HEK293 (cell line): ENCODE measurements around the gene KIF26B.

ENCODE experiments used
- CTCF ChIA-PET: fragments of 350-600 bp; formaldehyde crosslinking; extraction: SDS; loops from one replicate; lab custom pipeline; 2021; ENCODE audit warnings: antibody characterized with exemption; lab: Yijun Ruan, JAX
- POLR2A ChIA-PET: fragments of 300-600 bp; formaldehyde crosslinking; extraction: SDS; loops from one replicate; lab custom pipeline; 2020; ENCODE audit warnings: antibody characterized with exemption, inconsistent platforms; lab: Yijun Ruan, JAX
- H3K27ac ChIP-seq: fragments of 200-500 bp; sonication (Bioruptor generic); 2 replicates; pipeline ENCODE4 v1.5.1; 2014; ENCODE audit warnings: low read depth, low read length, control low read depth, inconsistent platforms; ENCODE audit errors: extremely low read depth
- H3K36me3 ChIP-seq, 2 experiments: fragments of 200-500 bp in 1 of 2; sonication (Bioruptor generic) in 1 of 2; 1 replicate in 1 of 2; 2 replicates in 1 of 2; pipeline ENCODE4 v1.5.1; 2014 to 2017; ENCODE audit warnings: inconsistent platforms in 2 of 2, low read length in 2 of 2; ENCODE audit not compliant: control insufficient read depth in 2 of 2, insufficient read depth in 1 of 2
- H3K4me1 ChIP-seq: fragments of 200-500 bp; sonication (Bioruptor generic); 2 replicates; pipeline ENCODE4 v1.5.1; 2014; ENCODE audit warnings: mild to moderate bottlenecking, low read length, inconsistent platforms; ENCODE audit not compliant: control insufficient read depth, insufficient read depth
- H3K4me3 ChIP-seq: 2 replicates; pipeline ENCODE4 v1.5.1; 2011; ENCODE audit warnings: low read depth, mild to moderate bottlenecking, control low read depth, low read length, moderate library complexity
- H3K9me3 ChIP-seq: fragments of 200-500 bp; sonication (Bioruptor generic); 2 replicates; pipeline ENCODE4 v1.5.1; 2014; ENCODE audit warnings: low read depth, low read length, inconsistent platforms; ENCODE audit not compliant: control insufficient read depth, insufficient read depth
- FEZF1 ChIP-seq: fragments of 450-650 bp; formaldehyde crosslinking; IDR thresholded peaks from 2 replicates; pipeline ENCODE4 v1.5.1; 2016; ENCODE audit warnings: missing biosample characterization, missing genetic modification characterization
- HOXD13 ChIP-seq: sonication (generic); formaldehyde crosslinking; IDR thresholded peaks from 2 replicates; pipeline ENCODE4 v1.8.0; 2022; ENCODE audit warnings: missing genetic modification reagents, borderline replicate concordance
- KLF1 ChIP-seq: fragments of 450-650 bp; formaldehyde crosslinking; IDR thresholded peaks from 2 replicates; pipeline ENCODE4 v1.5.1; 2016; ENCODE audit warnings: missing biosample characterization, missing genetic modification characterization
- KLF16 ChIP-seq: fragments of 450-650 bp; formaldehyde crosslinking; IDR thresholded peaks from 2 replicates; pipeline ENCODE4 v1.5.1; 2017; ENCODE audit warnings: missing biosample characterization, missing genetic modification characterization
- REPIN1 ChIP-seq: fragments of 450-650 bp; formaldehyde crosslinking; IDR thresholded peaks from 2 replicates; pipeline ENCODE4 v1.5.1; 2017; ENCODE audit warnings: missing biosample characterization, missing genetic modification characterization, low read depth
- YY1 ChIP-seq: fragments of 450-650 bp; formaldehyde crosslinking; IDR thresholded peaks from 2 replicates; pipeline ENCODE4 v1.5.1; 2018; ENCODE audit warnings: missing biosample characterization, missing genetic modification characterization
- ZIC2 ChIP-seq: fragments of 450-650 bp; formaldehyde crosslinking; IDR thresholded peaks from 2 replicates; pipeline ENCODE4 v1.5.1; 2016; ENCODE audit warnings: missing biosample characterization, missing genetic modification characterization
- ZNF138 ChIP-seq: fragments of 450-650 bp; formaldehyde crosslinking; IDR thresholded peaks from 2 replicates; pipeline ENCODE4 v1.5.1; 2016; ENCODE audit warnings: missing biosample characterization, missing genetic modification characterization, borderline replicate concordance
- ZNF140 ChIP-seq: fragments of 450-650 bp; formaldehyde crosslinking; IDR thresholded peaks from 2 replicates; pipeline ENCODE4 v1.5.1; 2016; ENCODE audit warnings: missing biosample characterization, missing genetic modification characterization
- ZNF148 ChIP-seq: fragments of 450-650 bp; formaldehyde crosslinking; IDR thresholded peaks from 2 replicates; pipeline ENCODE4 v1.5.0; 2017; ENCODE audit warnings: missing biosample characterization, missing genetic modification characterization, borderline replicate concordance
- ZNF2 ChIP-seq: fragments of 450-650 bp; formaldehyde crosslinking; IDR thresholded peaks from 2 replicates; pipeline ENCODE4 v1.5.1; 2016; ENCODE audit warnings: missing biosample characterization, missing genetic modification characterization
- ZNF211 ChIP-seq: fragments of 450-650 bp; formaldehyde crosslinking; IDR thresholded peaks from 2 replicates; pipeline ENCODE4 v1.5.1; 2016; ENCODE audit warnings: low read depth, missing biosample characterization, missing genetic modification characterization
- ZNF239 ChIP-seq: fragments of 450-650 bp; formaldehyde crosslinking; IDR thresholded peaks from 2 replicates; pipeline ENCODE4 v1.5.1; 2016; ENCODE audit warnings: missing biosample characterization, missing genetic modification characterization
- ZNF266 ChIP-seq: fragments of 450-650 bp; formaldehyde crosslinking; IDR thresholded peaks from 2 replicates; pipeline ENCODE4 v1.5.1; 2016; ENCODE audit warnings: missing biosample characterization, missing genetic modification characterization, low read depth
- ZNF324 ChIP-seq: fragments of 450-650 bp; formaldehyde crosslinking; IDR thresholded peaks from 2 replicates; pipeline ENCODE4 v1.5.1; 2016; ENCODE audit warnings: missing biosample characterization, missing genetic modification characterization
- ZNF544 ChIP-seq: fragments of 450-650 bp; formaldehyde crosslinking; IDR thresholded peaks from 2 replicates; pipeline ENCODE4 v1.5.0; 2017; ENCODE audit warnings: missing biosample characterization, missing genetic modification characterization
- ZNF548 ChIP-seq: fragments of 450-650 bp; formaldehyde crosslinking; IDR thresholded peaks from 2 replicates; pipeline ENCODE4 v1.5.1; 2016; ENCODE audit warnings: missing biosample characterization, missing genetic modification characterization
- ZNF571 ChIP-seq: fragments of 450-650 bp; formaldehyde crosslinking; IDR thresholded peaks from 2 replicates; pipeline ENCODE4 v1.5.0; 2017; ENCODE audit warnings: missing biosample characterization, missing genetic modification characterization
- ZNF654 ChIP-seq: fragments of 450-650 bp; formaldehyde crosslinking; IDR thresholded peaks from 2 replicates; pipeline ENCODE4 v1.5.1; 2016; ENCODE audit warnings: low read depth, missing biosample characterization, missing genetic modification characterization
- ZNF704 ChIP-seq: fragments of 450-650 bp; formaldehyde crosslinking; IDR thresholded peaks from 2 replicates; pipeline ENCODE4 v1.5.1; 2016; ENCODE audit warnings: missing biosample characterization, missing genetic modification characterization
- ZNF747 ChIP-seq: fragments of 450-650 bp; formaldehyde crosslinking; IDR thresholded peaks from 2 replicates; pipeline ENCODE4 v1.5.1; 2016; ENCODE audit warnings: missing biosample characterization, missing genetic modification characterization
- ZNF777 ChIP-seq: fragments of 450-650 bp; formaldehyde crosslinking; IDR thresholded peaks from 2 replicates; pipeline ENCODE4 v1.5.1; 2017; ENCODE audit warnings: missing biosample characterization, missing genetic modification characterization, borderline replicate concordance
- ZNF830 ChIP-seq: fragments of 450-650 bp; IDR thresholded peaks from 2 replicates; pipeline ENCODE4 v1.5.0; 2018; ENCODE audit warnings: missing biosample characterization, missing genetic modification characterization, low read depth, mild to moderate bottlenecking, moderate library complexity
- TF ChIP-seq, protein P1 (sequence below): fragments of 450-650 bp; formaldehyde crosslinking; conservative IDR thresholded peaks from 2 replicates; pipeline ENCODE4 v1.5.1; 2016; ENCODE audit warnings: low read depth, missing biosample characterization, missing genetic modification characterization

Gene KIF26B

DNA sequence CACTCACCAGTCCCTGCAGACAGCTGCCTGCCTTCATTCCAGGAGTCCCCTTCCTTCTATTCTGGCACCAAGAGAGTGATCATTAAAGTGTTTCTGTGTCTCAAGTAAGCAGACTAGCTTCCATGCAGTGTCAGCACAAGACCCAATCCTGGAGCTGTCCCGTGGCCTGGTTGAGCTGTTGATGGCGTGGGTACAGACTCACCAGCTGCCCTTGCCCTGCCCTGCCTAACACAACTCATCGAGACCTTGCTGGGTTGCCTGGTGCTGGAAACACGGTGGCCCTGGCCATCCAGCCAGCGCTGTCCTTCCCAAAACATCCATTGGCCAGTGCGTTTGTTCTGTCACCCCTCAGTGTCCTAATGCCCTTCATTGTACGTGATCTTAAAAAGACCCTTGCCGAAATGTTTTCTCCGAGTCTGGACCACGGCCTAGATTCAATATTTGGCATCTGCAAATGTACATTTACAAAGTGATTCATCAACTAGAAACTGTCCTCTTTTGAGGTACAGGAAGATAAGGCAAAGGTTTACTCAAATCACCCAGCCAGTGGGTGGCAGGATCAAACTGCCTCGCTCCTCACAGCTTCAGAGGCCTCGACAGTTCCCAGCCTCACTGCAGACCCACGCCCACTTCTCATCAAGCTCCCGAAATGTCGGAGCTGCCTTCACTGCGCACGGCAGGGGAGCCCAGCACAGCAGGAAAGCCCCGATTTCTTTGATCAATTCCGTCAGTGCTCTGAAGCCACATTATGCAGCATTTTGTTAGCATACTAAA, 494.2 kb downstream of the KIF26B start (continued):
- TF ChIP-seq ZNF830: no peak

DNA sequence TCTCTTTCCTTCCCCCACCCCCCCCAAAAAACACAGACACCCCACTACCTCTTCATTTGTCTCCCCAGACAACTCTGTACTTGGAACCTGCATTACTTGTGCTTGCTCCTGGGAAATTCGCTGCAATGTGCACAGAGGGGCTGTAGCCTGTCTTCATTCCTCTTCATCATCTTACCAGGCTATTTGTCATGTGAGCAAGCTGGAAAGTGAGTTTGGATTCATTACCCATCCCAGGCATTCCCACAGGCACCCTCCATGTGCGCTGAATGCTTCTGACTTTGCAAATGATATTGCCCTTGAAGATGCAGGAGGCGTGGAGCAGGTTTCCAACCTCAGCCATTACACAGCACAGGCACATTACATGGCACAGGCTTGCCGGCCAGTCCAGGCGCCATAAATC, 494.9 kb downstream of the KIF26B start:
- CTCF ChIA-PET: no interaction called here
- H3K27ac ChIP-seq: no peak overlapping the region
- POLR2A ChIA-PET: no interaction called here

GRCh38 chr1:245650441-245650960, 495.7 kb downstream of the KIF26B start:
- ChIA-PET POLR2A (no interaction called here), CTCF (no interaction called here)
- TF ChIP-seq ZNF239 (tag by site-specific recombination): no peak
- TF ChIP-seq ZIC2 (tag by site-specific recombination): no peak
- TF ChIP-seq ZNF138 (tag by site-specific recombination): no peak
- TF ChIP-seq ZNF324: no peak
- no peak for TF ChIP-seq ZNF654
- TF ChIP-seq, protein P1, sequence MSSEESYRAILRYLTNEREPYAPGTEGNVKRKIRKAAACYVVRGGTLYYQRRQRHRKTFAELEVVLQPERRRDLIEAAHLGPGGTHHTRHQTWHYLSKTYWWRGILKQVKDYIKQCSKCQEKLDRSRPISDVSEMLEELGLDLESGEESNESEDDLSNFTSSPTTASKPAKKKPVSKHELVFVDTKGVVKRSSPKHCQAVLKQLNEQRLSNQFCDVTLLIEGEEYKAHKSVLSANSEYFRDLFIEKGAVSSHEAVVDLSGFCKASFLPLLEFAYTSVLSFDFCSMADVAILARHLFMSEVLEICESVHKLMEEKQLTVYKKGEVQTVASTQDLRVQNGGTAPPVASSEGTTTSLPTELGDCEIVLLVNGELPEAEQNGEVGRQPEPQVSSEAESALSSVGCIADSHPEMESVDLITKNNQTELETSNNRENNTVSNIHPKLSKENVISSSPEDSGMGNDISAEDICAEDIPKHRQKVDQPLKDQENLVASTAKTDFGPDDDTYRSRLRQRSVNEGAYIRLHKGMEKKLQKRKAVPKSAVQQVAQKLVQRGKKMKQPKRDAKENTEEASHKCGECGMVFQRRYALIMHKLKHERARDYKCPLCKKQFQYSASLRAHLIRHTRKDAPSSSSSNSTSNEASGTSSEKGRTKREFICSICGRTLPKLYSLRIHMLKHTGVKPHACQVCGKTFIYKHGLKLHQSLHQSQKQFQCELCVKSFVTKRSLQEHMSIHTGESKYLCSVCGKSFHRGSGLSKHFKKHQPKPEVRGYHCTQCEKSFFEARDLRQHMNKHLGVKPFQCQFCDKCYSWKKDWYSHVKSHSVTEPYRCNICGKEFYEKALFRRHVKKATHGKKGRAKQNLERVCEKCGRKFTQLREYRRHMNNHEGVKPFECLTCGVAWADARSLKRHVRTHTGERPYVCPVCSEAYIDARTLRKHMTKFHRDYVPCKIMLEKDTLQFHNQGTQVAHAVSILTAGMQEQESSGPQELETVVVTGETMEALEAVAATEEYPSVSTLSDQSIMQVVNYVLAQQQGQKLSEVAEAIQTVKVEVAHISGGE (tag by site-specific recombination): no peak
- no peak for TF ChIP-seq KLF16 (tag by site-specific recombination)
- TF ChIP-seq ZNF747 (tag by site-specific recombination): no peak
- no peak for TF ChIP-seq HOXD13
- no peak for TF ChIP-seq ZNF571 (tag by site-specific recombination)
- no peak for TF ChIP-seq ZNF777 (tag by site-specific recombination)
- TF ChIP-seq ZNF211: no peak
- no peak for TF ChIP-seq ZNF544 (tag by site-specific recombination)
- no peak for TF ChIP-seq ZNF2 (tag by site-specific recombination)
- no peak for TF ChIP-seq REPIN1
- Histone ChIP-seq H3K9me3 (no peaks in the 10 kb centered on the region), H3K36me3 (no peaks in the 10 kb centered on the region), H3K27ac (no peak overlapping the region), H3K4me1 (no peaks in the 10 kb centered on the region), H3K4me3 (no peak overlapping the region)

More for the DNA sequence above, 494.9 kb downstream of the KIF26B start:
- no peak for TF ChIP-seq ZNF704 (tag by site-specific recombination)
- TF ChIP-seq, all 188 proteins: peak for 0
- Histone ChIP-seq H3K9me3 (no peaks in the 10 kb centered on the region), H3K4me1 (no peaks in the 10 kb centered on the region), H3K36me3 (no peaks in the 10 kb centered on the region), H3K4me3 (no peak overlapping the region)

DNA sequence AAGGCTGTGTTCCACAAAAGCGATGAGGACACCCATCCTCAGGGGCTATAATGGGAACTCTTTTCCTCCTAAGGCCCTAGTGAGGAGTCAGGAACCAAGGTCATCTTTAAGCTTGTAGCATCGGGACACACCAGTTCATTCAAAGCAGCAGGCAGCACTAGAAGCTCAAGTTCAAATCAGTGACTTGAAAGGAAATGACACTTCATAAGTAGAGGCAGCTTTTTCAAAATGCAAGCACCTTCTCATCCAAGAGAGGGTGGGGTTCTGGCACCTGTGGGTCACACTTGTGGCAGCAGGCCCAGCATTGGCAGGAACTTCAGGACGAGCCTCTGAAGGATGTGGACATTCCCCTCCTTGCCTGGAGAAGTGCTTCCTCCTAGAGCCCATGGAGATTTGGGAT, 496.3 kb downstream of the KIF26B start:
- CTCF ChIA-PET: no interaction called here
- Histone ChIP-seq H3K4me1 (no peaks in the 10 kb centered on the region), H3K36me3 (no peaks in the 10 kb centered on the region), H3K9me3 (no peaks in the 10 kb centered on the region), H3K27ac (no peak overlapping the region), H3K4me3 (no peak overlapping the region)
- TF ChIP-seq KLF1 (tag by site-specific recombination) (no peak), FEZF1 (tag by site-specific recombination) (no peak), ZNF266 (tag by site-specific recombination) (no peak), ZNF148 (tag by site-specific recombination) (no peak), ZNF830 (no peak), ZNF140 (tag by site-specific recombination) (no peak), ZNF548 (tag by site-specific recombination) (no peak), YY1 (no peak)
- POLR2A ChIA-PET: no interaction called here
